ENCODE results near the gene HRAS. TPM values are rescaled to one million over a fixed set of nuclear protein-coding genes. Genes with fewer than 3 reads are reported as not detected.

Gene HRAS
- total RNA-seq, 1 experiment from 2014 or later, result 104 TPM

GRCh38 chr11:488062-488461 lies 47.3 kb downstream of the HRAS start (continued):
- TF ChIP-seq ZFX (IDR thresholded peaks at IDR 0.05) (no peak), REST (IDR thresholded peaks at IDR 0.05; ENCODE audit: low read depth) (no peak), SP1 (IDR thresholded peaks at IDR 0.05; ENCODE audit: low read depth) (no peak)

- RAD21 ChIA-PET (ENCODE audit: low non-redundant PET in 1 of 2, low total read pairs in 2 of 2, uncharacterized antibody in 2 of 2, unreplicated experiment in 2 of 2), result no interaction called here
- Histone ChIP-seq H4K20me1 (ENCODE audit: insufficient read depth) (no peaks in the 10 kb centered on the region), H3K27ac (ENCODE audit: low read depth, low read length) (no peak overlapping the region), H3K4me1 (ENCODE audit: control insufficient read depth in 1 of 2, insufficient read depth in 2 of 2, low read length in 2 of 2) (no peaks in the 10 kb centered on the region), H2AFZ (ENCODE audit: low read depth, low read length, poor library complexity, severe bottlenecking) (no peak overlapping the region), H3K9ac (ENCODE audit: low read length) (no peak overlapping the region), H3K79me2 (ENCODE audit: insufficient read depth, low read length) (peaks cover 13% of the 10 kb centered on the region), H3K4me3 (replicated peaks in 1 of 2; ENCODE audit: low read depth in 1 of 2, low read length in 2 of 2) (no peak overlapping the region), H3K27me3 (ENCODE audit: insufficient read depth, low read length) (no peaks in the 10 kb centered on the region), H3K9me3 (ENCODE audit: control insufficient read depth in 1 of 2, insufficient read depth in 1 of 2, low read depth in 1 of 2, low read length in 2 of 2) (no peaks in the 10 kb centered on the region), H3K36me3 (ENCODE audit: control insufficient read depth in 1 of 2, insufficient read depth in 2 of 2, low read length in 2 of 2) (no peaks in the 10 kb centered on the region), H3K4me2 (ENCODE audit: low read length) (no peak overlapping the region), H3K9me2 (ENCODE audit: insufficient read depth) (no peaks in the 10 kb centered on the region)
- intact Hi-C loops (cut with micrococcal nuclease), result no loop called here
- POLR2A ChIA-PET, result no interaction called here
- DNase-seq (ENCODE audit: low read depth, low spot score) (no peak), ATAC-seq (no peak)
- CTCF ChIA-PET, result no interaction called here
- TF ChIP-seq JUND (IDR thresholded peaks at IDR 0.05), result no peak
- no TSS peak for BruUV-seq (replicated peaks)
These were observed 47.8 kb downstream of the HRAS start for GRCh38 chr11:487571-488021.

DNA sequence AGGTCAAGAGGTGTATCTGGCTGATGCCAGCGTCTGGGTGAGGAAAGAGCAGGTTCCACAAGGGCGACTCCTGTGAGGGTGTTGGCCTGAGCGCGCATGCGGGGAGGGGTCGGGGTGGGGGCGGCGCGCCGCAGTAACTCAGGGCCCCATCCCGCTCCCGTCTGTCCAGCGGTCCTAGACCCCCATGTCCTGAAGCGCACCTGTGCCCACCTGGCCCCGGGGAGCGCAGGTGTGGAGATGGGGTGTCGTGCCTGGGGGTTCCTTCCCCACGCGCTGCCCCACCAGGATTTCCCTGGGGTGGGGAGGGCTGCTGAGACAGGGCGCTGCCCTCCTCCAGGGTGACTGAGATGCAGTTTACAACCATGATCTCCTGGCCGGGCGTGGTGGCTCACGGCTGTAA lies 49.2 kb downstream of the HRAS start:
- Histone ChIP-seq H3K9ac (ENCODE audit: low read length) (no peak overlapping the region), H3K79me2 (ENCODE audit: insufficient read depth, low read length) (peaks cover 24% of the 10 kb centered on the region), H3K36me3 (ENCODE audit: control insufficient read depth in 1 of 2, insufficient read depth in 2 of 2, low read length in 2 of 2) (no peaks in the 10 kb centered on the region), H3K4me1 (ENCODE audit: control insufficient read depth in 1 of 2, insufficient read depth in 2 of 2, low read length in 2 of 2) (no peaks in the 10 kb centered on the region), H3K27ac (ENCODE audit: low read depth, low read length) (no peak overlapping the region), H3K27me3 (ENCODE audit: insufficient read depth, low read length) (no peaks in the 10 kb centered on the region), H3K4me2 (ENCODE audit: low read length) (no peak overlapping the region), H3K9me3 (ENCODE audit: control insufficient read depth in 1 of 2, insufficient read depth in 1 of 2, low read depth in 1 of 2, low read length in 2 of 2) (no peaks in the 10 kb centered on the region), H3K9me2 (ENCODE audit: insufficient read depth) (no peaks in the 10 kb centered on the region), H2AFZ (ENCODE audit: low read depth, low read length, poor library complexity, severe bottlenecking) (no peak overlapping the region), H4K20me1 (ENCODE audit: insufficient read depth) (no peaks in the 10 kb centered on the region), H3K4me3 (replicated peaks in 1 of 2; ENCODE audit: low read depth in 1 of 2, low read length in 2 of 2) (no peak overlapping the region)
- POLR2A ChIA-PET, result no interaction called here
- no peak for DNase-seq (ENCODE audit: low read depth, low spot score)
- no peak for ATAC-seq
- RAD21 ChIA-PET (ENCODE audit: low non-redundant PET in 1 of 2, low total read pairs in 2 of 2, uncharacterized antibody in 2 of 2, unreplicated experiment in 2 of 2), result no interaction called here
- no peak for TF ChIP-seq RAD21 (IDR thresholded peaks at IDR 0.05; ENCODE audit: low read depth)
- TF ChIP-seq FOSL1 (IDR thresholded peaks at IDR 0.05; ENCODE audit: low read depth), result no peak
- no peak for TF ChIP-seq EZH2 (IDR thresholded peaks at IDR 0.05)
- no peak for TF ChIP-seq CBX3 (IDR thresholded peaks at IDR 0.05; ENCODE audit: low read depth)
- intact Hi-C loops (cut with micrococcal nuclease), result no loop called here
- CTCF ChIA-PET, result no interaction called here
- no TSS peak for BruUV-seq (replicated peaks)

Measured in HCT116 (cell line).